ENCODE results near the gene MAP1S. TPM values are rescaled to one million over a fixed set of nuclear protein-coding genes. Genes with fewer than 3 reads are reported as not detected.

The MAP1S gene
- total and polyA plus RNA-seq, 2 of the 13 experiments (the other 11 are each of a cell fraction or from before 2014, with no cell fraction given), result 3.8 to 7.3 TPM

DNA sequence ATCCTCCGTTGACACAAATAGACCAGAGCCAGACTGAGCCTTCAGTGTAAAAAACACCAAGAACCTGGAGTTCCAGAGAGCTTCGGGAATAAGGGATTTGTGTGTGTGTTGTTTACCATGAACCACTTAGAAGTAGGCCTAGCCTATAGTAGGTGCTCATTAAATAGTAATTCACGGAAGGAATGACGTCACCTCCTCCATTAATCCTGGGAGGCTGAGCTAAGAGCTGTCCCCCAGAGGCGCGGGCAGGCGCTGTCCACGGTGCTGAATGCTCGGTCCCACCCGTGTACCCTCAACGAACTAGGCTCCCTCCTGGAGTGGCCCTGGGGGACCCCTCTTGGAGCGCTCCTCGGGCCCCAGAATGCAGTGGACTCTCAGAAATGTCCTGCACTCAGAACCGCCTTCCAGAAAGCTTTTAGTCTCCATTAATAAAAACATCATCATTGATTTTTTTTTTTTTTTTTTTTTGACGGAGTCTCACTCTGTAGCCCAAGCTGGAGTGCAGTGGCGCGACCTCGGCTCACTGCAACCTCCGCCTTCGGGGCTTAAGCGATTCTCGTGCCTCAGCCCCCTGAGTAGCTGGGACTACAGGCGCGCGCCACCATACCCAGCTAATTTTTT is 37.7 kb upstream of the MAP1S start (continued):
- TF ChIP-seq, protein P1, sequence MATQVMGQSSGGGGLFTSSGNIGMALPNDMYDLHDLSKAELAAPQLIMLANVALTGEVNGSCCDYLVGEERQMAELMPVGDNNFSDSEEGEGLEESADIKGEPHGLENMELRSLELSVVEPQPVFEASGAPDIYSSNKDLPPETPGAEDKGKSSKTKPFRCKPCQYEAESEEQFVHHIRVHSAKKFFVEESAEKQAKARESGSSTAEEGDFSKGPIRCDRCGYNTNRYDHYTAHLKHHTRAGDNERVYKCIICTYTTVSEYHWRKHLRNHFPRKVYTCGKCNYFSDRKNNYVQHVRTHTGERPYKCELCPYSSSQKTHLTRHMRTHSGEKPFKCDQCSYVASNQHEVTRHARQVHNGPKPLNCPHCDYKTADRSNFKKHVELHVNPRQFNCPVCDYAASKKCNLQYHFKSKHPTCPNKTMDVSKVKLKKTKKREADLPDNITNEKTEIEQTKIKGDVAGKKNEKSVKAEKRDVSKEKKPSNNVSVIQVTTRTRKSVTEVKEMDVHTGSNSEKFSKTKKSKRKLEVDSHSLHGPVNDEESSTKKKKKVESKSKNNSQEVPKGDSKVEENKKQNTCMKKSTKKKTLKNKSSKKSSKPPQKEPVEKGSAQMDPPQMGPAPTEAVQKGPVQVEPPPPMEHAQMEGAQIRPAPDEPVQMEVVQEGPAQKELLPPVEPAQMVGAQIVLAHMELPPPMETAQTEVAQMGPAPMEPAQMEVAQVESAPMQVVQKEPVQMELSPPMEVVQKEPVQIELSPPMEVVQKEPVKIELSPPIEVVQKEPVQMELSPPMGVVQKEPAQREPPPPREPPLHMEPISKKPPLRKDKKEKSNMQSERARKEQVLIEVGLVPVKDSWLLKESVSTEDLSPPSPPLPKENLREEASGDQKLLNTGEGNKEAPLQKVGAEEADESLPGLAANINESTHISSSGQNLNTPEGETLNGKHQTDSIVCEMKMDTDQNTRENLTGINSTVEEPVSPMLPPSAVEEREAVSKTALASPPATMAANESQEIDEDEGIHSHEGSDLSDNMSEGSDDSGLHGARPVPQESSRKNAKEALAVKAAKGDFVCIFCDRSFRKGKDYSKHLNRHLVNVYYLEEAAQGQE (IDR thresholded peaks at IDR 0.05; ENCODE audit: borderline replicate concordance in 1 of 2, low read depth in 1 of 2, low read length in 2 of 2), result peak; percentile 96 to 97
- TF ChIP-seq, protein P2, sequence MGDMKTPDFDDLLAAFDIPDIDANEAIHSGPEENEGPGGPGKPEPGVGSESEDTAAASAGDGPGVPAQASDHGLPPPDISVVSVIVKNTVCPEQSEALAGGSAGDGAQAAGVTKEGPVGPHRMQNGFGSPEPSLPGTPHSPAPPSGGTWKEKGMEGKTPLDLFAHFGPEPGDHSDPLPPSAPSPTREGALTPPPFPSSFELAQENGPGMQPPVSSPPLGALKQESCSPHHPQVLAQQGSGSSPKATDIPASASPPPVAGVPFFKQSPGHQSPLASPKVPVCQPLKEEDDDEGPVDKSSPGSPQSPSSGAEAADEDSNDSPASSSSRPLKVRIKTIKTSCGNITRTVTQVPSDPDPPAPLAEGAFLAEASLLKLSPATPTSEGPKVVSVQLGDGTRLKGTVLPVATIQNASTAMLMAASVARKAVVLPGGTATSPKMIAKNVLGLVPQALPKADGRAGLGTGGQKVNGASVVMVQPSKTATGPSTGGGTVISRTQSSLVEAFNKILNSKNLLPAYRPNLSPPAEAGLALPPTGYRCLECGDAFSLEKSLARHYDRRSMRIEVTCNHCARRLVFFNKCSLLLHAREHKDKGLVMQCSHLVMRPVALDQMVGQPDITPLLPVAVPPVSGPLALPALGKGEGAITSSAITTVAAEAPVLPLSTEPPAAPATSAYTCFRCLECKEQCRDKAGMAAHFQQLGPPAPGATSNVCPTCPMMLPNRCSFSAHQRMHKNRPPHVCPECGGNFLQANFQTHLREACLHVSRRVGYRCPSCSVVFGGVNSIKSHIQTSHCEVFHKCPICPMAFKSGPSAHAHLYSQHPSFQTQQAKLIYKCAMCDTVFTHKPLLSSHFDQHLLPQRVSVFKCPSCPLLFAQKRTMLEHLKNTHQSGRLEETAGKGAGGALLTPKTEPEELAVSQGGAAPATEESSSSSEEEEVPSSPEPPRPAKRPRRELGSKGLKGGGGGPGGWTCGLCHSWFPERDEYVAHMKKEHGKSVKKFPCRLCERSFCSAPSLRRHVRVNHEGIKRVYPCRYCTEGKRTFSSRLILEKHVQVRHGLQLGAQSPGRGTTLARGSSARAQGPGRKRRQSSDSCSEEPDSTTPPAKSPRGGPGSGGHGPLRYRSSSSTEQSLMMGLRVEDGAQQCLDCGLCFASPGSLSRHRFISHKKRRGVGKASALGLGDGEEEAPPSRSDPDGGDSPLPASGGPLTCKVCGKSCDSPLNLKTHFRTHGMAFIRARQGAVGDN (CRISPR knock-in tag; IDR thresholded peaks at IDR 0.05), result 0 out of 2 replicates have a peak, but pooled peaks have one; percentile 11
- 0 out of 2 replicates have a peak, but pooled peaks have one; percentile 63 for TF ChIP-seq KLF6 (CRISPR knock-in tag; IDR thresholded peaks at IDR 0.05)
- TF ChIP-seq CBFB (CRISPR knock-in tag; IDR thresholded peaks at IDR 0.05), result no peak
- TF ChIP-seq, protein P3, sequence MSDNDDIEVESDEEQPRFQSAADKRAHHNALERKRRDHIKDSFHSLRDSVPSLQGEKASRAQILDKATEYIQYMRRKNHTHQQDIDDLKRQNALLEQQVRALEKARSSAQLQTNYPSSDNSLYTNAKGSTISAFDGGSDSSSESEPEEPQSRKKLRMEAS (IDR thresholded peaks at IDR 0.05), result no peak
- peak; percentile 90 for TF ChIP-seq CREB1 (IDR thresholded peaks at IDR 0.05)
- TF ChIP-seq CREB1 (CRISPR knock-in tag; IDR thresholded peaks at IDR 0.05), result no peak
- TF ChIP-seq ZNF20 (CRISPR knock-in tag; IDR thresholded peaks at IDR 0.05), result no peak
- TF ChIP-seq ZNF615 (CRISPR knock-in tag; IDR thresholded peaks at IDR 0.05; ENCODE audit: borderline replicate concordance), result no peak
- no peak for TF ChIP-seq ISL2 (CRISPR knock-in tag; IDR thresholded peaks at IDR 0.05)
- TF ChIP-seq, protein P4, sequence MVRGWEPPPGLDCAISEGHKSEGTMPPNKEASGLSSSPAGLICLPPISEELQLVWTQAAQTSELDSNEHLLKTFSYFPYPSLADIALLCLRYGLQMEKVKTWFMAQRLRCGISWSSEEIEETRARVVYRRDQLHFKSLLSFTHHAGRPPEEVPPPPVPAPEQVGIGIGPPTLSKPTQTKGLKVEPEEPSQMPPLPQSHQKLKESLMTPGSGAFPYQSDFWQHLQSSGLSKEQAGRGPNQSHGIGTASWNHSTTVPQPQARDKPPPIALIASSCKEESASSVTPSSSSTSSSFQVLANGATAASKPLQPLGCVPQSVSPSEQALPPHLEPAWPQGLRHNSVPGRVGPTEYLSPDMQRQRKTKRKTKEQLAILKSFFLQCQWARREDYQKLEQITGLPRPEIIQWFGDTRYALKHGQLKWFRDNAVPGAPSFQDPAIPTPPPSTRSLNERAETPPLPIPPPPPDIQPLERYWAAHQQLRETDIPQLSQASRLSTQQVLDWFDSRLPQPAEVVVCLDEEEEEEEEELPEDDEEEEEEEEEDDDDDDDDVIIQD (CRISPR knock-in tag; IDR thresholded peaks at IDR 0.05; ENCODE audit: low read depth), result no peak
- TF ChIP-seq ZFP37 (CRISPR knock-in tag; IDR thresholded peaks at IDR 0.05; ENCODE audit: borderline replicate concordance), result peak; percentile 55; the same call in 1 of the 2 replicates
- TF ChIP-seq ZNF230 (CRISPR knock-in tag; IDR thresholded peaks at IDR 0.05), result no peak
- 0 out of 2 replicates have a peak, but pooled peaks have one; percentile 36 for TF ChIP-seq GATAD1 (CRISPR knock-in tag; IDR thresholded peaks at IDR 0.05)
- peak; percentile 24; the same call in 1 of the 2 replicates for TF ChIP-seq ZNF253 (CRISPR knock-in tag; IDR thresholded peaks at IDR 0.05; ENCODE audit: borderline replicate concordance)
- peak; percentile 97 for TF ChIP-seq ATF7 (IDR thresholded peaks at IDR 0.05)
- no peak for TF ChIP-seq ATF7 (CRISPR knock-in tag; IDR thresholded peaks at IDR 0.05)
- peak; percentile 48; the same call in 1 of the 2 replicates for TF ChIP-seq ARNT2 (CRISPR knock-in tag; IDR thresholded peaks at IDR 0.05; ENCODE audit: low read depth)
- TF ChIP-seq THAP11 (CRISPR knock-in tag; IDR thresholded peaks at IDR 0.05), result 0 out of 2 replicates have a peak, but pooled peaks have one; percentile 16
- peak; percentile 70 for TF ChIP-seq SALL1 (CRISPR knock-in tag; IDR thresholded peaks at IDR 0.05)
- TF ChIP-seq ZNF12 (CRISPR knock-in tag; IDR thresholded peaks at IDR 0.05), result 0 out of 2 replicates have a peak, but pooled peaks have one; percentile 34
- peak; percentile 68; the same call in 1 of the 2 replicates for TF ChIP-seq ZBTB21 (CRISPR knock-in tag; IDR thresholded peaks at IDR 0.05)
